ENCODE measurements around the gene DRC7.

- TF ChIP-seq TAF1 (IDR thresholded peaks at IDR 0.05; ENCODE audit: borderline replicate concordance, insufficient read depth, low read length), result no peak
- no peak for TF ChIP-seq SIN3A (IDR thresholded peaks at IDR 0.05; ENCODE audit: borderline replicate concordance, insufficient read depth, low read length)
These were observed 30.5 kb downstream of the DRC7 start for GRCh38 chr16:57725151-57725550.
